ENCODE results near the gene SCAF1.

SCAF1 gene

GRCh38 chr19:49692147-49692506 is 50.1 kb downstream of the SCAF1 start:
- TF ChIP-seq CTCF (IDR thresholded peaks at IDR 0.05; ENCODE audit: low read length) (no peak), EZH2 (IDR thresholded peaks at IDR 0.05; ENCODE audit: borderline replicate concordance, low read length) (no peak)
- Histone ChIP-seq H3F3A (ENCODE audit: insufficient read depth, low read length) (0 out of 2 replicates have a peak, but pooled peaks cover 3% of the 10 kb centered on the region), H3K36me3 (ENCODE audit: insufficient read depth, low read length) (peaks cover 34% of the 10 kb centered on the region), H3K4me3 (ENCODE audit: low read depth, low read length, poor library complexity, severe bottlenecking) (peak overlapping the region; percentile 49), H3K9me2 (ENCODE audit: low read depth, low read length) (no peaks in the 10 kb centered on the region), H3K27ac (ENCODE audit: low read depth, low read length, poor library complexity, severe bottlenecking) (no peak overlapping the region), H3K4me1 (ENCODE audit: insufficient read depth, low read length, severe bottlenecking) (peaks cover 19% of the 10 kb centered on the region), H4K20me1 (ENCODE audit: insufficient read depth, low read length) (no peaks in the 10 kb centered on the region), H3K27me3 (ENCODE audit: insufficient read depth, low read length) (no peaks in the 10 kb centered on the region), H3K9ac (ENCODE audit: low read length) (no peak overlapping the region), H3K79me2 (ENCODE audit: insufficient read depth, low read length) (no peaks in the 10 kb centered on the region), H2AFZ (ENCODE audit: low read length) (peak overlapping the region; percentile 83), H3K4me2 (ENCODE audit: low read length) (peak overlapping the region; percentile 53), H3K9me3 (ENCODE audit: low read length) (no peaks in the 10 kb centered on the region)

GRCh38 chr19:49696115-49696514 is 54.1 kb downstream of the SCAF1 start:
- Histone ChIP-seq H3K4me1 (ENCODE audit: insufficient read depth, low read length, severe bottlenecking) (peaks cover 14% of the 10 kb centered on the region), H3K9me2 (ENCODE audit: low read depth, low read length) (no peaks in the 10 kb centered on the region), H3K27ac (ENCODE audit: low read depth, low read length, poor library complexity, severe bottlenecking) (no peak overlapping the region), H3K9ac (ENCODE audit: low read length) (no peak overlapping the region), H3K27me3 (ENCODE audit: insufficient read depth, low read length) (no peaks in the 10 kb centered on the region), H3F3A (ENCODE audit: insufficient read depth, low read length) (0 out of 2 replicates have a peak, but pooled peaks cover 3% of the 10 kb centered on the region), H3K4me2 (ENCODE audit: low read length) (no peak overlapping the region), H3K9me3 (ENCODE audit: low read length) (no peaks in the 10 kb centered on the region), H3K4me3 (ENCODE audit: low read depth, low read length, poor library complexity, severe bottlenecking) (no peak overlapping the region), H4K20me1 (ENCODE audit: insufficient read depth, low read length) (no peaks in the 10 kb centered on the region), H2AFZ (ENCODE audit: low read length) (no peak overlapping the region), H3K79me2 (ENCODE audit: insufficient read depth, low read length) (no peaks in the 10 kb centered on the region), H3K36me3 (ENCODE audit: insufficient read depth, low read length) (no peaks in the 10 kb centered on the region)
- TF ChIP-seq CTCF (IDR thresholded peaks at IDR 0.05; ENCODE audit: low read length) (no peak), EZH2 (IDR thresholded peaks at IDR 0.05; ENCODE audit: borderline replicate concordance, low read length) (no peak)

- Histone ChIP-seq H3K79me2 (ENCODE audit: insufficient read depth, low read length) (no peaks in the 10 kb centered on the region), H3K9ac (ENCODE audit: low read length) (no peak overlapping the region), H3F3A (ENCODE audit: insufficient read depth, low read length) (0 out of 2 replicates have a peak, but pooled peaks cover 3% of the 10 kb centered on the region), H3K9me2 (ENCODE audit: low read depth, low read length) (no peaks in the 10 kb centered on the region), H3K4me3 (ENCODE audit: low read depth, low read length, poor library complexity, severe bottlenecking) (no peak overlapping the region), H3K27ac (ENCODE audit: low read depth, low read length, poor library complexity, severe bottlenecking) (no peak overlapping the region), H3K27me3 (ENCODE audit: insufficient read depth, low read length) (no peaks in the 10 kb centered on the region), H3K9me3 (ENCODE audit: low read length) (no peaks in the 10 kb centered on the region), H3K36me3 (ENCODE audit: insufficient read depth, low read length) (no peaks in the 10 kb centered on the region), H3K4me2 (ENCODE audit: low read length) (no peak overlapping the region), H3K4me1 (ENCODE audit: insufficient read depth, low read length, severe bottlenecking) (peaks cover 7% of the 10 kb centered on the region), H4K20me1 (ENCODE audit: insufficient read depth, low read length) (no peaks in the 10 kb centered on the region), H2AFZ (ENCODE audit: low read length) (no peak overlapping the region)
- TF ChIP-seq EZH2 (IDR thresholded peaks at IDR 0.05; ENCODE audit: borderline replicate concordance, low read length) (no peak), CTCF (IDR thresholded peaks at IDR 0.05; ENCODE audit: low read length) (no peak)
These were observed 54.9 kb downstream of the SCAF1 start for GRCh38 chr19:49696865-49697264.
